ENCODE measurements around the gene TMED10. TPM values are rescaled to one million over a fixed set of nuclear protein-coding genes. Genes with fewer than 3 reads are reported as not detected.
"Not testable (repeated sequence)": the region's sequence is repeated elsewhere in the genome, so short reads cannot be mapped to it uniquely, and the experiment has no call there.

TMED10 gene
- polyA plus RNA-seq, 4 donors, result 232 to 293 (median 275) TPM

- peak; percentile 50 to 70 (median 60) for DNase-seq (ENCODE audit: low read depth in 4 of 4, low spot score in 3 of 4)
Measured at GRCh38 chr14:75132382-75133086, 43.9 kb downstream of the TMED10 start.

GRCh38 chr14:75128596-75128990 is 47.8 kb downstream of the TMED10 start:
- DNase-seq (ENCODE audit: low read depth in 4 of 4, low spot score in 3 of 4), result no peak

- no peak for DNase-seq (ENCODE audit: low read depth in 4 of 4, low spot score in 3 of 4)
Measured at GRCh38 chr14:75127903-75128595, 48.4 kb downstream of the TMED10 start.

GRCh38 chr14:75127474-75127820 is 49.0 kb downstream of the TMED10 start:
- not testable (repeated sequence) for DNase-seq (ENCODE audit: low read depth in 4 of 4, low spot score in 3 of 4)

- DNase-seq (ENCODE audit: low read depth in 4 of 4, low spot score in 3 of 4), result peak; percentile 74 to 84 (median 82)
Measured at GRCh38 chr14:75126679-75127473, 49.5 kb downstream of the TMED10 start, which contains the start of gene NEK9. NEK9 (minus strand) TSS chr14:75127048; CDS start chr14:75126921, 127 bp downstream.

- no peak for DNase-seq (ENCODE audit: low read depth in 4 of 4, low spot score in 3 of 4)
Measured at GRCh38 chr14:75126121-75126544, 50.3 kb downstream of the TMED10 start.

GRCh38 chr14:75125617-75126016 is 50.8 kb downstream of the TMED10 start:
- DNase-seq (ENCODE audit: low read depth in 4 of 4, low spot score in 3 of 4), result no peak

- DNase-seq (ENCODE audit: low read depth in 4 of 4, low spot score in 3 of 4), result no peak
Measured at GRCh38 chr14:75123991-75124390, 52.4 kb downstream of the TMED10 start.

- no peak for DNase-seq (ENCODE audit: low read depth in 4 of 4, low spot score in 3 of 4)
Measured at GRCh38 chr14:75121552-75121951, 54.9 kb downstream of the TMED10 start.

GRCh38 chr14:75120541-75121291 is 55.7 kb downstream of the TMED10 start:
- DNase-seq (ENCODE audit: low read depth in 4 of 4, low spot score in 3 of 4), result no peak

- no peak for DNase-seq (ENCODE audit: low read depth in 4 of 4, low spot score in 3 of 4)
Measured at GRCh38 chr14:75119056-75119455, 57.4 kb downstream of the TMED10 start.

GRCh38 chr14:75113932-75114539 is 62.4 kb downstream of the TMED10 start:
- DNase-seq (ENCODE audit: low read depth in 4 of 4, low spot score in 3 of 4), result no peak

GRCh38 chr14:75109877-75110276 is 66.5 kb downstream of the TMED10 start:
- no peak for DNase-seq (ENCODE audit: low read depth in 4 of 4, low spot score in 3 of 4)

GRCh38 chr14:75107186-75107585 is 69.2 kb downstream of the TMED10 start:
- DNase-seq (ENCODE audit: low read depth in 4 of 4, low spot score in 3 of 4), result no peak

GRCh38 chr14:75101491-75101890 is 74.9 kb downstream of the TMED10 start:
- no peak for DNase-seq (ENCODE audit: low read depth in 4 of 4, low spot score in 3 of 4)

GRCh38 chr14:75098682-75099081 is 77.7 kb downstream of the TMED10 start:
- no peak for DNase-seq (ENCODE audit: low read depth in 4 of 4, low spot score in 3 of 4)

GRCh38 chr14:75098212-75098611 is 78.2 kb downstream of the TMED10 start:
- no peak for DNase-seq (ENCODE audit: low read depth in 4 of 4, low spot score in 3 of 4)

- no peak for DNase-seq (ENCODE audit: low read depth in 4 of 4, low spot score in 3 of 4)
Measured at GRCh38 chr14:75096959-75097358, 79.5 kb downstream of the TMED10 start.

- no peak for DNase-seq (ENCODE audit: low read depth in 4 of 4, low spot score in 3 of 4)
Measured at GRCh38 chr14:75095690-75096089, 80.7 kb downstream of the TMED10 start.

- no peak for DNase-seq (ENCODE audit: low read depth in 4 of 4, low spot score in 3 of 4)
Measured at GRCh38 chr14:75094896-75095295, 81.5 kb downstream of the TMED10 start.
